A549 (cell line): ENCODE measurements around the gene SERPINI1. TPM values are rescaled to one million over a fixed set of nuclear protein-coding genes. Genes with fewer than 3 reads are reported as not detected.
"Not testable (repeated sequence)": the region's sequence is repeated elsewhere in the genome, so short reads cannot be mapped to it uniquely, and the experiment has no call there.

Source experiments
- ATAC-seq, 2 experiments: fragments of 200-7000 bp in 1 of 2; fragments of >200 bp in 1 of 2; cut with Nextera tagmentation in 1 of 2; cut with Tn5 transposase in 1 of 2; 3 replicates each; pipeline versions ENCODE4 v1.8.0 to v1.9.1; 2018 to 2020; ENCODE audit warnings: mild to moderate bottlenecking in 1 of 2, moderate library complexity in 1 of 2
- CTCF ChIA-PET: fragments of 300-600 bp; sonication (Branson Sonifier 250); formaldehyde crosslinking; extraction: SDS; loops from one replicate; lab custom pipeline; 2021; ENCODE audit warnings: antibody characterized with exemption, inconsistent platforms; lab: Yijun Ruan, JAX
- POLR2A ChIA-PET: fragments of 350-600 bp; formaldehyde crosslinking; extraction: SDS; loops from one replicate; lab custom pipeline; 2021; ENCODE audit warnings: antibody characterized with exemption, inconsistent platforms; lab: Yijun Ruan, JAX
- DNase-seq, 2 experiments: peaks; one replicate each; pipeline versions ENCODE4 v3.0.0 to v3.0.0-alpha.2; 2011 to 2016; ENCODE audit warnings: low read depth in 1 of 2, low spot score in 1 of 2
- FAIRE-seq: peaks from 2 replicates; lab custom pipeline; 2011; peaks lifted over from hg19 to GRCh38; lab: Jason Lieb, UNC
- H3K27ac ChIP-seq, 2 experiments: fragments of >200 bp; sonication (Bioruptor Twin); formaldehyde crosslinking; 3 replicates each; pipeline ENCODE4 v1.5.1; 2016 to 2017
- H3K4me1 ChIP-seq: fragments of >200 bp; sonication (Bioruptor Twin); formaldehyde crosslinking; 3 replicates; pipeline ENCODE4 v1.6.1; 2016
- H3K4me2 ChIP-seq: fragments of >200 bp; sonication (Bioruptor Twin); formaldehyde crosslinking; 3 replicates; pipeline ENCODE4 v1.6.1; 2016
- H3K4me3 ChIP-seq: fragments of >200 bp; sonication (Bioruptor Twin); formaldehyde crosslinking; 3 replicates; pipeline ENCODE4 v1.5.1; 2016
- H3K9me3 ChIP-seq: fragments of >200 bp; sonication (Bioruptor Twin); formaldehyde crosslinking; 3 replicates; pipeline ENCODE4 v1.6.1; 2016
- BHLHE40 ChIP-seq: IDR thresholded peaks from 2 replicates; pipeline ENCODE4 v1.6.1; 2012; ENCODE audit warnings: low read depth, low read length, inconsistent platforms
- CEBPB ChIP-seq, 2 experiments: fragments of >200 bp in 1 of 2; sonication (Bioruptor Twin) in 1 of 2; formaldehyde crosslinking in 1 of 2; IDR thresholded peaks; 2 replicates each; pipeline ENCODE4 v1.6.1; 2012 to 2016
- CHD2 ChIP-seq: fragments of 150-350 bp; IDR thresholded peaks from 2 replicates; pipeline ENCODE4 v1.6.1; 2014; ENCODE audit warnings: low read length; ENCODE audit not compliant: partially characterized antibody
- CHD4 ChIP-seq: fragments of 200-600 bp; sonication (generic); IDR thresholded peaks from 2 replicates; pipeline ENCODE4 v1.6.1; 2016; ENCODE audit warnings: antibody characterized with exemption, mild to moderate bottlenecking, borderline replicate concordance
- GATA3 ChIP-seq: IDR thresholded peaks from 2 replicates; pipeline ENCODE4 v1.6.1; 2012; ENCODE audit warnings: borderline replicate concordance
- HDAC2 ChIP-seq: fragments of 200-600 bp; sonication (generic); IDR thresholded peaks from 2 replicates; pipeline ENCODE4 v1.6.1; 2016
- NR3C1 ChIP-seq: fragments of >200 bp; sonication (Bioruptor Twin); formaldehyde crosslinking; IDR thresholded peaks from 3 replicates; pipeline ENCODE4 v1.6.1; 2017
- PHF8 ChIP-seq: fragments of 200-600 bp; sonication (generic); IDR thresholded peaks from 2 replicates; pipeline ENCODE4 v1.6.1; 2016; ENCODE audit warnings: low read depth, mild to moderate bottlenecking, antibody characterized with exemption, moderate library complexity, borderline replicate concordance
- RCOR1 ChIP-seq: fragments of 150-350 bp; IDR thresholded peaks from 2 replicates; pipeline ENCODE4 v1.6.1; 2014; ENCODE audit warnings: antibody characterized with exemption, low read length, low read depth
- REST ChIP-seq: fragments of 200-600 bp; sonication (generic); IDR thresholded peaks from 2 replicates; pipeline ENCODE4 v1.6.1; 2016; ENCODE audit warnings: antibody characterized with exemption, mild to moderate bottlenecking, moderate library complexity
- RFX5 ChIP-seq: fragments of 450-650 bp; IDR thresholded peaks from 2 replicates; pipeline ENCODE4 v1.7.1; 2014; ENCODE audit warnings: antibody characterized with exemption, mild to moderate bottlenecking, moderate library complexity
- RNF2 ChIP-seq: fragments of 200-600 bp; sonication (generic); IDR thresholded peaks from 2 replicates; pipeline ENCODE4 v1.6.1; 2016; ENCODE audit warnings: low read depth, mild to moderate bottlenecking, antibody characterized with exemption, moderate library complexity, borderline replicate concordance
- ZC3H11A ChIP-seq: fragments of 450-650 bp; IDR thresholded peaks from 2 replicates; pipeline ENCODE4 v1.6.1; 2014; ENCODE audit warnings: antibody characterized with exemption, mild to moderate bottlenecking
- WGBS: methylation state at CpG from one replicate; pipeline ENCODE4 v1.1.6; 2017; ENCODE audit errors: missing lambda C conversion rate; 5-methylcytosine and 5-hydroxymethylcytosine counted together
- polyA plus RNA-seq, 4 experiments: library from polyadenylated mRNA; depleted of rRNA in 3 of 4; stranded (reverse); fragments of >200 nt; fragmentation: RNase III in 1 of 4; extraction: RNeasy Plus Mini Kit Qiagen cat#74134 plus additional on column Dnase treatment in 1 of 4; gene quantifications; 2 replicates in 3 of 4; 3 replicates in 1 of 4; pipeline ENCODE4 v1.2.3, GENCODE V29; 2011 to 2017
- TF ChIP-seq, protein P1 (sequence below): fragments of 150-350 bp; IDR thresholded peaks from 2 replicates; pipeline ENCODE4 v1.6.1; 2014; ENCODE audit warnings: low read depth, mild to moderate bottlenecking, low read length
- TF ChIP-seq, protein P2 (sequence below): fragments of >200 bp; sonication (Bioruptor Twin); formaldehyde crosslinking; IDR thresholded peaks from 3 replicates; pipeline ENCODE4 v1.5.1; 2016
- TF ChIP-seq, protein P3 (sequence below): fragments of 450-650 bp; IDR thresholded peaks from 2 replicates; pipeline ENCODE4 v1.6.1; 2014; ENCODE audit warnings: antibody characterized with exemption

The SERPINI1 gene
- polyA plus RNA-seq, 2 of the 4 experiments (the other 2 are of a cell fraction): 6.5 to 10.2 TPM

DNA sequence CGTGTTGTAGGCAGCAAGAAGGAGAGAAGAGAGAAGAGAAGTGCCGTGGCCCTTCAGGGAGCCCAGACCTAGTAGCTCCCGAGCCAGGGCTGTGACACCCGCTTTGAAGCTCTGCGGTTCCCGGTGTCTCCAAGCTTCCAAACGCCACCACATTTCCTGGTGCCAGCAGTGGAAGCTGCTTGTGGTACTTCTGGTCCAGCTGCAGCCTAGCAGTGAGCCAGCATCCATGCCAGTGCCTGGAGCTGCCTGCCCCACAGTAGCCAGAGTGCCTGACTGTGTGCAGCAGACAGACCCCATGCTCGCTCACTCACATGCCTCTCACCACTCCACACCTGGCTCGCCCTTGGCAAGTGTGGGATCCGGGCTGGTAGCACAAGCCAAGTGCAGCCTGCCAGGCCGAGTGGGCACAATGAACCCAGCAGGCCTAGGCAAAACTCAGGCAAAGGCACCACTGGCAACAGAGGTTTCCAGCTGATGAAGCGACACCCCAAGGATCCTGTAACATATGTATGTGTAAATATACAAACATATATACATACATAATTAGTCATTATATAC, 85.8 kb downstream of the SERPINI1 start:
- ChIA-PET POLR2A (no interaction called here), CTCF (no interaction called here)
- no peak for DNase-seq
- FAIRE-seq: no peak
- Histone ChIP-seq H3K4me2 (no peak overlapping the region), H3K4me3 (no peak overlapping the region), H3K27ac (no peak overlapping the region), H3K9me3 (no peaks in the 10 kb centered on the region), H3K4me1 (peaks cover 15% of the 10 kb centered on the region; the same call in 2 of the 3 replicates)
- ATAC-seq: no peak
- TF ChIP-seq RNF2 (no peak), HDAC2 (no peak), RCOR1 (no peak)
- 95% methylated on average over 10 of the region's 12 CpGs for WGBS

DNA sequence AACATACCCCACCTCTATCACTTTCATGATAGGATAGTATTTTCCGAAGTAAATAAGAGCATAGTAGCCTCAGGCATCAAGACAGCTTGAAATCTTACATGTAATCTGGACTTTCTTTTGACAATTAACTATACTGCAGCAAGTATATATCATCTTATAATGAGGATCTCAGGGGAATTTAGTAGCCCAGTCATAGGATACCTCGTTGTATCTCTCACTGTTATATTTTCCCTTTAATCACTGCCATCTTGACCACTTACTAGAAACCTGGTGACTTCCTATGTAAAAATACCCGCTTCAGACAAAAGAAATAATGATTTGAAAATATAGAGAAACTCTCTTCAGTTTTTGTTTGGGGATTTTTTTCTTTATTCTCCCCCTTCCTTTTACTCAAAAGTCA, 88.2 kb downstream of the SERPINI1 start:
- ChIA-PET POLR2A (no interaction called here), CTCF (no interaction called here)
- DNase-seq: no peak
- Histone ChIP-seq H3K27ac (no peak overlapping the region), H3K9me3 (no peaks in the 10 kb centered on the region), H3K4me1 (0 out of 3 replicates have a peak, but pooled peaks cover 4% of the 10 kb centered on the region), H3K4me2 (no peak overlapping the region; the same call in 2 of the 3 replicates), H3K4me3 (no peak overlapping the region)
- FAIRE-seq: no peak
- WGBS: 64% methylated on average over 3 of the region's 3 CpGs
- no peak for TF ChIP-seq BHLHE40
- TF ChIP-seq NR3C1: no peak
- TF ChIP-seq GATA3: no peak
- no peak for TF ChIP-seq REST
- TF ChIP-seq, protein P1, sequence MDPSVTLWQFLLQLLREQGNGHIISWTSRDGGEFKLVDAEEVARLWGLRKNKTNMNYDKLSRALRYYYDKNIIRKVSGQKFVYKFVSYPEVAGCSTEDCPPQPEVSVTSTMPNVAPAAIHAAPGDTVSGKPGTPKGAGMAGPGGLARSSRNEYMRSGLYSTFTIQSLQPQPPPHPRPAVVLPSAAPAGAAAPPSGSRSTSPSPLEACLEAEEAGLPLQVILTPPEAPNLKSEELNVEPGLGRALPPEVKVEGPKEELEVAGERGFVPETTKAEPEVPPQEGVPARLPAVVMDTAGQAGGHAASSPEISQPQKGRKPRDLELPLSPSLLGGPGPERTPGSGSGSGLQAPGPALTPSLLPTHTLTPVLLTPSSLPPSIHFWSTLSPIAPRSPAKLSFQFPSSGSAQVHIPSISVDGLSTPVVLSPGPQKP: no peak
- TF ChIP-seq CHD2: no peak
- no peak for TF ChIP-seq CHD4
- TF ChIP-seq, protein P2, sequence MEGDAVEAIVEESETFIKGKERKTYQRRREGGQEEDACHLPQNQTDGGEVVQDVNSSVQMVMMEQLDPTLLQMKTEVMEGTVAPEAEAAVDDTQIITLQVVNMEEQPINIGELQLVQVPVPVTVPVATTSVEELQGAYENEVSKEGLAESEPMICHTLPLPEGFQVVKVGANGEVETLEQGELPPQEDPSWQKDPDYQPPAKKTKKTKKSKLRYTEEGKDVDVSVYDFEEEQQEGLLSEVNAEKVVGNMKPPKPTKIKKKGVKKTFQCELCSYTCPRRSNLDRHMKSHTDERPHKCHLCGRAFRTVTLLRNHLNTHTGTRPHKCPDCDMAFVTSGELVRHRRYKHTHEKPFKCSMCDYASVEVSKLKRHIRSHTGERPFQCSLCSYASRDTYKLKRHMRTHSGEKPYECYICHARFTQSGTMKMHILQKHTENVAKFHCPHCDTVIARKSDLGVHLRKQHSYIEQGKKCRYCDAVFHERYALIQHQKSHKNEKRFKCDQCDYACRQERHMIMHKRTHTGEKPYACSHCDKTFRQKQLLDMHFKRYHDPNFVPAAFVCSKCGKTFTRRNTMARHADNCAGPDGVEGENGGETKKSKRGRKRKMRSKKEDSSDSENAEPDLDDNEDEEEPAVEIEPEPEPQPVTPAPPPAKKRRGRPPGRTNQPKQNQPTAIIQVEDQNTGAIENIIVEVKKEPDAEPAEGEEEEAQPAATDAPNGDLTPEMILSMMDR: no peak
- TF ChIP-seq PHF8: no peak
- TF ChIP-seq RFX5: no peak
- TF ChIP-seq, protein P3, sequence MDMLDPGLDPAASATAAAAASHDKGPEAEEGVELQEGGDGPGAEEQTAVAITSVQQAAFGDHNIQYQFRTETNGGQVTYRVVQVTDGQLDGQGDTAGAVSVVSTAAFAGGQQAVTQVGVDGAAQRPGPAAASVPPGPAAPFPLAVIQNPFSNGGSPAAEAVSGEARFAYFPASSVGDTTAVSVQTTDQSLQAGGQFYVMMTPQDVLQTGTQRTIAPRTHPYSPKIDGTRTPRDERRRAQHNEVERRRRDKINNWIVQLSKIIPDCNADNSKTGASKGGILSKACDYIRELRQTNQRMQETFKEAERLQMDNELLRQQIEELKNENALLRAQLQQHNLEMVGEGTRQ: no peak
- TF ChIP-seq ZC3H11A: no peak
- no peak for TF ChIP-seq CEBPB (IDR thresholded peaks at IDR 0.05)
- no peak for ATAC-seq

GRCh38 chr3:167827588-167827987, 92.1 kb downstream of the SERPINI1 start:
- FAIRE-seq, ATAC-seq, H3K27ac ChIP-seq, DNase-seq, H3K4me1 ChIP-seq, H3K4me2 ChIP-seq, H3K9me3 ChIP-seq, CTCF ChIA-PET, H3K4me3 ChIP-seq, POLR2A ChIA-PET: not testable (repeated sequence)
- 92% methylated on average over 11 of the region's 11 CpGs for WGBS
